Panc1 (cell line): ENCODE data around the gene ATG10. TPM values are rescaled to one million over a fixed set of nuclear protein-coding genes. Genes with fewer than 3 reads are reported as not detected.
"Not testable (repeated sequence)": the region's sequence is repeated elsewhere in the genome, so short reads cannot be mapped to it uniquely, and the experiment has no call there.

ENCODE experiments used
- ATAC-seq: fragments of 200-7000 bp; cut with Tn5 transposase; 2 replicates; pipeline ENCODE4 v1.9.1; 2020; ENCODE audit warnings: mild to moderate bottlenecking, moderate library complexity
- BruUV-seq: library from RNA; stranded (reverse); fragments of 400-500 nt; replicated peaks from 2 replicates; lab custom pipeline; 2021; lab: Mats Ljungman, UMichigan
- CTCF ChIA-PET: fragments of 300-600 bp; sonication (Branson Sonifier 250); formaldehyde crosslinking; loops from one replicate; lab custom pipeline; 2022; ENCODE audit warnings: antibody characterized with exemption; lab: Charles Lee
- POLR2A ChIA-PET: fragments of 300-600 bp; sonication (Branson Sonifier 250); formaldehyde crosslinking; loops from one replicate; lab custom pipeline; 2022; ENCODE audit warnings: antibody characterized with exemption; lab: Charles Lee
- DNase-seq: peaks from one replicate; pipeline ENCODE4 v3.0.0-alpha.2; 2010; ENCODE audit warnings: low read depth, low spot score
- H3K27ac ChIP-seq: 2 replicates; pipeline ENCODE4 v1.5.1; 2011; ENCODE audit warnings: mild to moderate bottlenecking, low read length, inconsistent platforms
- H3K27me3 ChIP-seq: fragments of 200-500 bp; sonication (Bioruptor generic); 2 replicates; pipeline ENCODE4 v1.6.0; 2014; ENCODE audit warnings: low read length, inconsistent platforms; ENCODE audit not compliant: control insufficient read depth, insufficient read depth
- H3K36me3 ChIP-seq: fragments of 200-500 bp; sonication (Bioruptor generic); 2 replicates; pipeline ENCODE4 v1.5.1; 2014; ENCODE audit warnings: inconsistent platforms, mild to moderate bottlenecking, low read length, moderate library complexity; ENCODE audit not compliant: control insufficient read depth, insufficient read depth
- H3K4me1 ChIP-seq: 2 replicates; pipeline ENCODE4 v1.5.1; 2011; ENCODE audit warnings: inconsistent platforms, mild to moderate bottlenecking, low read length, moderate library complexity; ENCODE audit not compliant: control insufficient read depth, insufficient read depth
- H3K4me3 ChIP-seq, 2 experiments: 2 replicates each; pipeline ENCODE4 v1.5.1; 2011 to 2012; ENCODE audit warnings: low read depth in 2 of 2, low read length in 2 of 2, mild to moderate bottlenecking in 2 of 2, inconsistent platforms in 1 of 2, moderate library complexity in 1 of 2
- H3K9me3 ChIP-seq: fragments of 200-500 bp; sonication (Bioruptor generic); 2 replicates; pipeline ENCODE4 v1.5.1; 2014; ENCODE audit warnings: low read depth, mild to moderate bottlenecking, inconsistent platforms, low read length, moderate library complexity; ENCODE audit not compliant: control insufficient read depth, insufficient read depth
- POLR2AphosphoS5 ChIP-seq: IDR thresholded peaks from 2 replicates; pipeline ENCODE4 v1.6.1; 2012; ENCODE audit warnings: mild to moderate bottlenecking, low read depth, low read length, moderate library complexity
- REST ChIP-seq, 2 experiments: IDR thresholded peaks; 2 replicates each; pipeline ENCODE4 v1.6.1; 2011 to 2012; ENCODE audit warnings: low read depth in 2 of 2, control low read depth in 1 of 2, low read length in 1 of 2, mild to moderate bottlenecking in 1 of 2, moderate library complexity in 1 of 2; ENCODE audit not compliant: insufficient read depth in 1 of 2
- SIN3A ChIP-seq: IDR thresholded peaks from 2 replicates; pipeline ENCODE4 v1.6.1; 2012; ENCODE audit warnings: low read depth, mild to moderate bottlenecking, low read length, moderate library complexity, borderline replicate concordance; ENCODE audit not compliant: insufficient read depth
- TCF7L2 ChIP-seq: IDR thresholded peaks from 2 replicates; pipeline ENCODE4 v1.6.1; 2011; ENCODE audit warnings: mild to moderate bottlenecking, low read depth, low read length, inconsistent platforms
- in situ Hi-C: cut with HindIII; loops from 2 replicates; pipeline ENCODE4 v1.10.0; 2016; ENCODE audit warnings: low sequenced_read_pairs, low pct_unique_long_range_greater_than_20kb
- intact Hi-C: fragments of 100-400 bp; cut with micrococcal nuclease; formaldehyde crosslinking; loops from one replicate; pipeline ENCODE4 v1.10.0; 2022; ENCODE audit not compliant: unreplicated experiment
- total RNA-seq: library from RNA; stranded (reverse); gene quantifications from one replicate; pipeline ENCODE4 v1.2.1, GENCODE V29; 2021; ENCODE audit not compliant: unreplicated experiment
- TF ChIP-seq, protein P1 (sequence below): fragments of 450-650 bp; IDR thresholded peaks from 2 replicates; pipeline ENCODE4 v1.5.1; 2017; ENCODE audit warnings: mild to moderate bottlenecking

The ATG10 gene
- total RNA-seq, 1 experiment from 2014 or later, result 14.0 TPM

GRCh38 chr5:82109013-82109412 is 137.2 kb downstream of the ATG10 start:
- in situ Hi-C loops, result no loop called here
- Histone ChIP-seq H3K27me3 (no peaks in the 10 kb centered on the region), H3K4me3 (no peak overlapping the region), H3K36me3 (no peaks in the 10 kb centered on the region), H3K27ac (no peak overlapping the region), H3K4me1 (peaks cover 10% of the 10 kb centered on the region), H3K9me3 (no peaks in the 10 kb centered on the region)
- no peak for DNase-seq
- ChIA-PET POLR2A (no interaction called here), CTCF (interaction anchor here (0.7 to 1.0 kb wide), 2 partner anchors 57 to 475 kb away, joined by 3 to 5 read pairs; no protein-coding TSS in a partner anchor)
- BruUV-seq, result no TSS peak
- no peak for ATAC-seq
- TF ChIP-seq, protein P1, sequence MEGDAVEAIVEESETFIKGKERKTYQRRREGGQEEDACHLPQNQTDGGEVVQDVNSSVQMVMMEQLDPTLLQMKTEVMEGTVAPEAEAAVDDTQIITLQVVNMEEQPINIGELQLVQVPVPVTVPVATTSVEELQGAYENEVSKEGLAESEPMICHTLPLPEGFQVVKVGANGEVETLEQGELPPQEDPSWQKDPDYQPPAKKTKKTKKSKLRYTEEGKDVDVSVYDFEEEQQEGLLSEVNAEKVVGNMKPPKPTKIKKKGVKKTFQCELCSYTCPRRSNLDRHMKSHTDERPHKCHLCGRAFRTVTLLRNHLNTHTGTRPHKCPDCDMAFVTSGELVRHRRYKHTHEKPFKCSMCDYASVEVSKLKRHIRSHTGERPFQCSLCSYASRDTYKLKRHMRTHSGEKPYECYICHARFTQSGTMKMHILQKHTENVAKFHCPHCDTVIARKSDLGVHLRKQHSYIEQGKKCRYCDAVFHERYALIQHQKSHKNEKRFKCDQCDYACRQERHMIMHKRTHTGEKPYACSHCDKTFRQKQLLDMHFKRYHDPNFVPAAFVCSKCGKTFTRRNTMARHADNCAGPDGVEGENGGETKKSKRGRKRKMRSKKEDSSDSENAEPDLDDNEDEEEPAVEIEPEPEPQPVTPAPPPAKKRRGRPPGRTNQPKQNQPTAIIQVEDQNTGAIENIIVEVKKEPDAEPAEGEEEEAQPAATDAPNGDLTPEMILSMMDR, result no peak
- TF ChIP-seq SIN3A, result no peak
- no peak for TF ChIP-seq POLR2AphosphoS5
- no peak for TF ChIP-seq REST (IDR thresholded peaks at IDR 0.05; ENCODE audit: insufficient read depth in 1 of 2, low read depth in 2 of 2, low read length in 1 of 2)
- no peak for TF ChIP-seq TCF7L2
- intact Hi-C loops, result no loop called here

GRCh38 chr5:82109915-82110314 is 138.1 kb downstream of the ATG10 start:
- BruUV-seq, H3K9me3 ChIP-seq, CTCF ChIA-PET, POLR2A ChIA-PET, H3K27me3 ChIP-seq, H3K36me3 ChIP-seq, intact Hi-C loops, H3K27ac ChIP-seq, in situ Hi-C loops, H3K4me3 ChIP-seq, ATAC-seq, DNase-seq: not testable (repeated sequence)
- peaks cover 10% of the 10 kb centered on the region for H3K4me1 ChIP-seq

- ChIA-PET CTCF (no interaction called here), POLR2A (no interaction called here)
- no peaks in the 10 kb centered on the region for H3K36me3 ChIP-seq
- intact Hi-C loops, result no loop called here
- H3K4me3 ChIP-seq, result no peak overlapping the region
- H3K4me1 ChIP-seq, result peaks cover 7% of the 10 kb centered on the region
- no TSS peak for BruUV-seq
- no peaks in the 10 kb centered on the region for H3K27me3 ChIP-seq
- H3K9me3 ChIP-seq, result no peaks in the 10 kb centered on the region
- H3K27ac ChIP-seq, result no peak overlapping the region
- in situ Hi-C loops, result no loop called here
- no peak for ATAC-seq
- no peak for DNase-seq
- TF ChIP-seq, protein P1, result no peak
- TF ChIP-seq REST (IDR thresholded peaks at IDR 0.05; ENCODE audit: insufficient read depth in 1 of 2, low read depth in 2 of 2, low read length in 1 of 2) (no peak), TCF7L2 (no peak), POLR2AphosphoS5 (no peak), SIN3A (no peak)
Measured at GRCh38 chr5:82111191-82111590, 139.4 kb downstream of the ATG10 start.
